Fibroblast of gingiva (primary cell): ENCODE measurements around the gene RASL12.
"Not testable (repeated sequence)": the region's sequence is repeated elsewhere in the genome, so short reads cannot be mapped to it uniquely, and the experiment has no call there.

ENCODE experiments used
- DNase-seq: peaks from one replicate; pipeline ENCODE4 v3.0.0-alpha.2; 2011; ENCODE audit warnings: low read depth

The RASL12 gene

GRCh38 chr15:65056106-65056505 lies 11.7 kb downstream of the RASL12 start:
- no peak for DNase-seq

- DNase-seq = no peak
Observed at GRCh38 chr15:65055201-65055870, 12.5 kb downstream of the RASL12 start.

- peak; percentile 53 for DNase-seq
Observed at GRCh38 chr15:65054333-65055200, 13.2 kb downstream of the RASL12 start.

GRCh38 chr15:65052956-65053355 lies 14.8 kb downstream of the RASL12 start:
- DNase-seq = no peak

GRCh38 chr15:65051266-65051665 lies 16.5 kb downstream of the RASL12 start:
- DNase-seq = no peak

- DNase-seq = no peak
Observed at GRCh38 chr15:65050270-65050669, 17.5 kb downstream of the RASL12 start.

GRCh38 chr15:65049418-65049840 lies 18.4 kb downstream of the RASL12 start:
- peak; percentile 90 for DNase-seq

GRCh38 chr15:65048241-65048640 lies 19.6 kb downstream of the RASL12 start:
- no peak for DNase-seq

- DNase-seq = no peak
Observed at GRCh38 chr15:65044724-65045481, 22.9 kb downstream of the RASL12 start, which contains the start of gene SLC51B. Gene SLC51B (plus strand): TSS chr15:65045387. CDS start chr15:65050005, 4,618 bp downstream.

GRCh38 chr15:65044218-65044617 lies 23.6 kb downstream of the RASL12 start:
- DNase-seq = not testable (repeated sequence)

- no peak for DNase-seq
Observed at GRCh38 chr15:65042776-65043327, 24.9 kb downstream of the RASL12 start.

- no peak for DNase-seq
Observed at GRCh38 chr15:65041787-65042186, 26.0 kb downstream of the RASL12 start.

GRCh38 chr15:65040461-65040860 lies 27.3 kb downstream of the RASL12 start:
- DNase-seq = no peak

GRCh38 chr15:65038836-65039235 lies 29.0 kb downstream of the RASL12 start:
- no peak for DNase-seq

GRCh38 chr15:65038428-65038827 lies 29.4 kb downstream of the RASL12 start:
- no peak for DNase-seq

GRCh38 chr15:65037309-65037708 lies 30.5 kb downstream of the RASL12 start:
- no peak for DNase-seq

- no peak for DNase-seq
Observed at GRCh38 chr15:65034719-65035118, 33.1 kb downstream of the RASL12 start.

GRCh38 chr15:65033659-65034269 lies 34.0 kb downstream of the RASL12 start:
- DNase-seq = peak; percentile 55

- DNase-seq = peak; percentile 62
Observed at GRCh38 chr15:65032801-65033537, 34.8 kb downstream of the RASL12 start.

GRCh38 chr15:65029736-65030208 lies 38.0 kb downstream of the RASL12 start:
- no peak for DNase-seq
